Measurements from ENCODE around the gene NXF1. TPM values are rescaled to one million over a fixed set of nuclear protein-coding genes. Genes with fewer than 3 reads are reported as not detected.

Gene NXF1
- total and polyA plus RNA-seq, 7 experiments from 2014 or later, result 66.9 to 421 (median 175) TPM

GRCh38 chr11:62851807-62852522 is 46.7 kb upstream of the NXF1 start:
- Histone ChIP-seq H3K27me3 (ENCODE audit: control insufficient read depth in 2 of 2, insufficient read depth in 2 of 2, low read length in 2 of 2) (no peaks in the 10 kb centered on the region), H3K9me3 (ENCODE audit: control insufficient read depth in 2 of 3, low read length in 3 of 3) (no peaks in the 10 kb centered on the region), H3K4me1 (ENCODE audit: control insufficient read depth in 2 of 2, insufficient read depth in 2 of 2, low read length in 2 of 2) (peaks cover 33 to 39% of the 10 kb centered on the region in 2 donors), H3K4me3 (ENCODE audit: low read length) (no peak overlapping the region), H3K27ac (ENCODE audit: low read depth, low read length) (peak overlapping the region; percentile 85), H3K36me3 (ENCODE audit: control insufficient read depth in 2 of 3, insufficient read depth in 3 of 3, low read length in 3 of 3) (peaks cover 9 to 39% (median 20%) of the 10 kb centered on the region in 3 experiments)
- intact Hi-C loops (cut with micrococcal nuclease), result no loop called here
- ATAC-seq, result no peak
- ChIA-PET POLR2A (interaction anchor here (0.6 to 11.0 kb wide), 13 partner anchors 7 to 260 kb away, joined by 3 to 379 read pairs (median 11); partner anchors contain the start of genes C11orf98, CSKMT, HNRNPUL2 and SLC3A2), CTCF (interaction anchor here (1.0 kb wide), 1 partner anchor 10 kb away, joined by 4 read pairs; no protein-coding TSS in a partner anchor)
- Mint-ChIP-seq H3K27ac (peak overlapping the region in 8 of 9 donors; percentile 33 to 91 (median 72)), H3K36me3 (peaks cover 9 to 41% (median 35%) of the 10 kb centered on the region in 5 donors), H3K27me3 (peaks cover 0 to 8% (median 0%) of the 10 kb centered on the region in 5 donors), H3K9me3 (peaks cover 0 to 10% (median 0%) of the 10 kb centered on the region in 11 donors), H3K4me3 (peak overlapping the region in 9 of 10 donors; percentile 6 to 67 (median 49)), H3K4me1 (peaks cover 26 to 56% (median 48%) of the 10 kb centered on the region in 7 donors)
- no peak for DNase-seq

GRCh38 chr11:62850911-62851806 is 45.9 kb upstream of the NXF1 start:
- no peak for DNase-seq
- H3K4me1 ChIP-seq (ENCODE audit: control insufficient read depth in 2 of 2, insufficient read depth in 2 of 2, low read length in 2 of 2), result peaks cover 29 to 33% of the 10 kb centered on the region in 2 donors
- Mint-ChIP-seq H3K4me1 (peaks cover 26 to 57% (median 45%) of the 10 kb centered on the region in 7 donors), H3K27me3 (peaks cover 0 to 8% (median 0%) of the 10 kb centered on the region in 5 donors), H3K36me3 (peaks cover 9 to 41% (median 35%) of the 10 kb centered on the region in 5 donors), H3K9me3 (peaks cover 0 to 10% (median 0%) of the 10 kb centered on the region in 11 donors), H3K4me3 (peak overlapping the region in 6 of 10 donors; percentile 6 to 55 (median 48)), H3K27ac (peak overlapping the region in 8 of 9 donors; percentile 45 to 86 (median 66))
- no peak overlapping the region for H3K4me3 ChIP-seq (ENCODE audit: low read length)
- H3K27me3 ChIP-seq (ENCODE audit: control insufficient read depth in 2 of 2, insufficient read depth in 2 of 2, low read length in 2 of 2), result no peaks in the 10 kb centered on the region
- no peaks in the 10 kb centered on the region for H3K9me3 ChIP-seq (ENCODE audit: control insufficient read depth in 2 of 3, low read length in 3 of 3)
- H3K36me3 ChIP-seq (ENCODE audit: control insufficient read depth in 2 of 3, insufficient read depth in 3 of 3, low read length in 3 of 3), result peaks cover 9 to 39% (median 20%) of the 10 kb centered on the region in 3 experiments
- ChIA-PET CTCF (interaction anchor here (0.6 to 1.0 kb wide), 2 partner anchors 11 to 72 kb away, joined by 3 to 4 read pairs; no protein-coding TSS in a partner anchor), POLR2A (interaction anchor here (0.6 to 11.0 kb wide), 13 partner anchors 6 to 252 kb away, joined by 3 to 379 read pairs (median 6); partner anchors contain the start of genes C11orf98, CSKMT, HNRNPUL2 and SLC3A2)
- intact Hi-C loops (cut with micrococcal nuclease), result no loop called here
- no peak for ATAC-seq
- no peak overlapping the region for H3K27ac ChIP-seq (ENCODE audit: low read depth, low read length)

GRCh38 chr11:62847767-62848314 is 42.6 kb upstream of the NXF1 start:
- no peak for DNase-seq
- H3K4me3 Mint-ChIP-seq, result no peak overlapping the region
- intact Hi-C loops (cut with micrococcal nuclease), result no loop called here
- CTCF ChIA-PET, result interaction anchor here (0.7 kb wide), 1 partner anchor 77 kb away, joined by 3 read pairs; no protein-coding TSS in a partner anchor
- H3K36me3 Mint-ChIP-seq, result peaks cover 2 to 13% (median 7%) of the 10 kb centered on the region in 5 donors
- H3K9me3 Mint-ChIP-seq, result peaks cover 0 to 2% (median 0%) of the 10 kb centered on the region in 11 donors
- Histone ChIP-seq H3K27ac (ENCODE audit: low read depth, low read length) (peak overlapping the region; percentile 9), H3K4me3 (ENCODE audit: low read length) (no peak overlapping the region), H3K27me3 (ENCODE audit: control insufficient read depth in 2 of 2, insufficient read depth in 2 of 2, low read length in 2 of 2) (no peaks in the 10 kb centered on the region), H3K9me3 (ENCODE audit: control insufficient read depth in 2 of 3, low read length in 3 of 3) (no peaks in the 10 kb centered on the region), H3K36me3 (ENCODE audit: control insufficient read depth in 2 of 3, insufficient read depth in 3 of 3, low read length in 3 of 3) (peaks cover 2 to 18% (median 10%) of the 10 kb centered on the region in 3 experiments), H3K4me1 (ENCODE audit: control insufficient read depth in 2 of 2, insufficient read depth in 2 of 2, low read length in 2 of 2) (peaks cover 13 to 15% of the 10 kb centered on the region in 2 donors)
- H3K4me1 Mint-ChIP-seq, result peaks cover 9 to 31% (median 20%) of the 10 kb centered on the region in 7 donors
- POLR2A ChIA-PET, result interaction anchor here (0.5 to 11.0 kb wide), 9 partner anchors 6 to 123 kb away, joined by 3 to 379 read pairs (median 4); partner anchors contain the start of genes STX5, TMEM179B and WDR74
- ATAC-seq, result no peak
- H3K27me3 Mint-ChIP-seq, result peaks cover 0 to 2% (median 0%) of the 10 kb centered on the region in 5 donors
- peak overlapping the region in 7 of 9 donors; percentile 31 to 78 (median 68) for H3K27ac Mint-ChIP-seq

- Histone ChIP-seq H3K36me3 (ENCODE audit: control insufficient read depth in 2 of 3, insufficient read depth in 3 of 3, low read length in 3 of 3) (peaks cover 0 to 2% (median 0%) of the 10 kb centered on the region in 3 experiments), H3K27ac (ENCODE audit: low read depth, low read length) (no peak overlapping the region), H3K4me3 (ENCODE audit: low read length) (no peak overlapping the region), H3K4me1 (ENCODE audit: control insufficient read depth in 2 of 2, insufficient read depth in 2 of 2, low read length in 2 of 2) (peaks cover 7 to 9% of the 10 kb centered on the region in 2 donors), H3K9me3 (ENCODE audit: control insufficient read depth in 2 of 3, low read length in 3 of 3) (no peaks in the 10 kb centered on the region), H3K27me3 (ENCODE audit: control insufficient read depth in 2 of 2, insufficient read depth in 2 of 2, low read length in 2 of 2) (no peaks in the 10 kb centered on the region)
- POLR2A ChIA-PET, result interaction anchor here (0.7 to 6.2 kb wide), 3 partner anchors 8 to 199 kb away, joined by 3 to 204 read pairs (median 3); no protein-coding TSS in a partner anchor
- Mint-ChIP-seq H3K4me3 (no peak overlapping the region), H3K9me3 (peaks cover 0 to 2% (median 0%) of the 10 kb centered on the region in 11 donors), H3K27me3 (peaks cover 0 to 2% (median 0%) of the 10 kb centered on the region in 5 donors), H3K27ac (peak overlapping the region in 1 of 9 donors; percentile 47), H3K36me3 (no peaks in the 10 kb centered on the region), H3K4me1 (peaks cover 0 to 20% (median 6%) of the 10 kb centered on the region in 7 donors)
- intact Hi-C loops (cut with micrococcal nuclease), result no loop called here
- CTCF ChIA-PET, result interaction anchor here (0.6 kb wide), 1 partner anchor 10 kb away, joined by 4 read pairs; no protein-coding TSS in a partner anchor
- ATAC-seq, result no peak
- no peak for DNase-seq
These were observed 40.9 kb upstream of the NXF1 start for GRCh38 chr11:62846177-62846576.

GRCh38 chr11:62844154-62844553 is 38.9 kb upstream of the NXF1 start:
- ChIA-PET POLR2A (interaction anchor here (1.0 to 6.2 kb wide), 6 partner anchors 10 to 117 kb away, joined by 3 to 204 read pairs (median 4); partner anchors contain the start of genes HNRNPUL2, TEX54, TMEM179B and ZBTB3), CTCF (interaction anchor here (2.4 kb wide), 1 partner anchor 11 kb away, joined by 11 read pairs; no protein-coding TSS in a partner anchor)
- Histone ChIP-seq H3K4me1 (ENCODE audit: control insufficient read depth in 2 of 2, insufficient read depth in 2 of 2, low read length in 2 of 2) (peaks cover 7 to 9% of the 10 kb centered on the region in 2 donors), H3K27ac (ENCODE audit: low read depth, low read length) (no peak overlapping the region), H3K36me3 (ENCODE audit: control insufficient read depth in 2 of 3, insufficient read depth in 3 of 3, low read length in 3 of 3) (peaks cover 0 to 2% (median 0%) of the 10 kb centered on the region in 3 experiments), H3K9me3 (ENCODE audit: control insufficient read depth in 2 of 3, low read length in 3 of 3) (no peaks in the 10 kb centered on the region), H3K4me3 (ENCODE audit: low read length) (no peak overlapping the region), H3K27me3 (ENCODE audit: control insufficient read depth in 2 of 2, insufficient read depth in 2 of 2, low read length in 2 of 2) (no peaks in the 10 kb centered on the region)
- DNase-seq (no peak), ATAC-seq (no peak)
- Mint-ChIP-seq H3K27ac (peak overlapping the region in 2 of 9 donors; percentile 2 to 39), H3K4me1 (peaks cover 7 to 24% (median 12%) of the 10 kb centered on the region in 7 donors), H3K27me3 (peaks cover 0 to 8% (median 0%) of the 10 kb centered on the region in 5 donors), H3K4me3 (no peak overlapping the region), H3K36me3 (peaks cover 0 to 6% (median 3%) of the 10 kb centered on the region in 5 donors), H3K9me3 (peaks cover 0 to 1% (median 0%) of the 10 kb centered on the region in 11 donors)
- intact Hi-C loops (cut with micrococcal nuclease), result loop anchor here in 1 of 2 donors (5.0 kb wide), 1 partner anchor 232 kb away; the partner anchor contains the start of genes EML3 and ROM1
